Peyer's patch (tissue), 4 donors: Measurements from ENCODE around the gene ERC2.

ENCODE experiments used
- CTCF ChIP-seq, 6 experiments: fragments of 450-650 bp in 4 of 6; fragments of 200-600 bp in 2 of 6; sonication (generic) in 1 of 6; IDR thresholded peaks; one replicate each; pipeline ENCODE4 v1.5.1; 2017 to 2019; ENCODE audit warnings: antibody characterized with exemption in 6 of 6, mild to moderate bottlenecking in 3 of 6, moderate library complexity in 1 of 6
- POLR2A ChIP-seq, 2 donors: fragments of 450-650 bp; IDR thresholded peaks; one replicate each; pipeline ENCODE4 v1.5.1; 2017; ENCODE audit warnings: antibody characterized with exemption in 2 of 2, mild to moderate bottlenecking in 2 of 2, moderate library complexity in 2 of 2

GRCh38 chr3:55567121-55567520 is 901.1 kb downstream of the ERC2 start:
- TF ChIP-seq POLR2A (IDR thresholded peaks at IDR 0.05) (no peak), CTCF (IDR thresholded peaks at IDR 0.05) (no peak)
